ENCODE measurements around the gene PALD1.
A peak's percentile ranks its signal among the peaks of the same experiment; 100 is the strongest.

The PALD1 gene

GRCh38 chr10:70492786-70493659 is 14.5 kb downstream of the PALD1 start:
- Histone ChIP-seq H3K79me2 (ENCODE audit: control insufficient read depth, low read length) (peaks cover 91% of the 10 kb centered on the region), H3K27me3 (ENCODE audit: control insufficient read depth, low read length) (no peaks in the 10 kb centered on the region), H3K4me2 (ENCODE audit: low read length) (peak overlapping the region; percentile 93), H3K4me1 (ENCODE audit: control insufficient read depth, low read length) (peaks cover 99% of the 10 kb centered on the region), H3F3A (ENCODE audit: control insufficient read depth, insufficient read depth) (peaks cover 35% of the 10 kb centered on the region), H3K27ac (ENCODE audit: low read depth, low read length) (peak overlapping the region; percentile 95), H3K9me3 (ENCODE audit: control insufficient read depth, insufficient read depth, low read length) (no peaks in the 10 kb centered on the region), H3K9me2 (replicated peaks; ENCODE audit: control insufficient read depth, low read length) (no peaks in the 10 kb centered on the region), H4K20me1 (ENCODE audit: control insufficient read depth, insufficient read depth, low read depth, low read length) (no peaks in the 10 kb centered on the region), H3K36me3 (ENCODE audit: control insufficient read depth, low read length) (peaks cover 42% of the 10 kb centered on the region), H3K4me3 (ENCODE audit: low read length) (peak overlapping the region; percentile 75)
- TF ChIP-seq EZH2phosphoT487 (IDR thresholded peaks at IDR 0.05; ENCODE audit: borderline replicate concordance, low read length), result no peak
- TF ChIP-seq, protein P1, sequence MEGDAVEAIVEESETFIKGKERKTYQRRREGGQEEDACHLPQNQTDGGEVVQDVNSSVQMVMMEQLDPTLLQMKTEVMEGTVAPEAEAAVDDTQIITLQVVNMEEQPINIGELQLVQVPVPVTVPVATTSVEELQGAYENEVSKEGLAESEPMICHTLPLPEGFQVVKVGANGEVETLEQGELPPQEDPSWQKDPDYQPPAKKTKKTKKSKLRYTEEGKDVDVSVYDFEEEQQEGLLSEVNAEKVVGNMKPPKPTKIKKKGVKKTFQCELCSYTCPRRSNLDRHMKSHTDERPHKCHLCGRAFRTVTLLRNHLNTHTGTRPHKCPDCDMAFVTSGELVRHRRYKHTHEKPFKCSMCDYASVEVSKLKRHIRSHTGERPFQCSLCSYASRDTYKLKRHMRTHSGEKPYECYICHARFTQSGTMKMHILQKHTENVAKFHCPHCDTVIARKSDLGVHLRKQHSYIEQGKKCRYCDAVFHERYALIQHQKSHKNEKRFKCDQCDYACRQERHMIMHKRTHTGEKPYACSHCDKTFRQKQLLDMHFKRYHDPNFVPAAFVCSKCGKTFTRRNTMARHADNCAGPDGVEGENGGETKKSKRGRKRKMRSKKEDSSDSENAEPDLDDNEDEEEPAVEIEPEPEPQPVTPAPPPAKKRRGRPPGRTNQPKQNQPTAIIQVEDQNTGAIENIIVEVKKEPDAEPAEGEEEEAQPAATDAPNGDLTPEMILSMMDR (IDR thresholded peaks at IDR 0.05; ENCODE audit: low read depth, low read length, poor library complexity, severe bottlenecking), result peak; percentile 25

- H3K79me2 ChIP-seq (ENCODE audit: control insufficient read depth, low read length), result peaks cover 91% of the 10 kb centered on the region
These were observed 15.2 kb downstream of the PALD1 start for GRCh38 chr10:70493660-70494234.

DNA sequence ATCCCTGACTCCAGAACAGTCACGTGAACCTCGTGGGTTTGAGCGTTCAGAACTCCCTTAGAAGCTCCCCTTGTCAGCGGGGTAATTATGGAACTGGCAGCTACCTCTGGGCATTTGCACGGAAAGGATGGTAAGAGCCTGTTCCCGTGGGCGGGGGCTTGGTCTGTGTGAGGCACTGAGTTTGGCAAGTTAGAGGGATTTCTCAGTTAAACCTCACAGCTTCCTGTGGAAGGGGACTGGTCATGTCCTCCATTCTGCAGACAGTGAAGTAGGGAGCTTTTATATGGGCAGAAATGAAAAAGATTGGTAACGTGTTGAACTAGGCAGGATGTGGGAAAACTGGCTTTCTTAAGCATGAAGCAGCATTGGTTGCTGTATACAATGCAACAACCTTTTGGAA is 16.0 kb downstream of the PALD1 start:
- Histone ChIP-seq H3K9me2 (replicated peaks; ENCODE audit: control insufficient read depth, low read length) (no peaks in the 10 kb centered on the region), H3F3A (ENCODE audit: control insufficient read depth, insufficient read depth) (peaks cover 31% of the 10 kb centered on the region), H3K4me3 (ENCODE audit: low read length) (peak overlapping the region; percentile 75), H3K79me2 (ENCODE audit: control insufficient read depth, low read length) (peaks cover 91% of the 10 kb centered on the region), H3K27ac (ENCODE audit: low read depth, low read length) (peak overlapping the region; percentile 95), H3K4me1 (ENCODE audit: control insufficient read depth, low read length) (peaks cover 99% of the 10 kb centered on the region), H4K20me1 (ENCODE audit: control insufficient read depth, insufficient read depth, low read depth, low read length) (no peaks in the 10 kb centered on the region), H3K36me3 (ENCODE audit: control insufficient read depth, low read length) (peaks cover 55% of the 10 kb centered on the region), H3K27me3 (ENCODE audit: control insufficient read depth, low read length) (no peaks in the 10 kb centered on the region), H3K4me2 (ENCODE audit: low read length) (peak overlapping the region; percentile 93), H3K9me3 (ENCODE audit: control insufficient read depth, insufficient read depth, low read length) (no peaks in the 10 kb centered on the region)
- no peak for TF ChIP-seq EZH2phosphoT487 (IDR thresholded peaks at IDR 0.05; ENCODE audit: borderline replicate concordance, low read length)
- TF ChIP-seq, protein P1 (IDR thresholded peaks at IDR 0.05; ENCODE audit: low read depth, low read length, poor library complexity, severe bottlenecking), result no peak

More at GRCh38 chr10:70493660-70494234, 15.2 kb downstream of the PALD1 start:
- H3K4me1 ChIP-seq (ENCODE audit: control insufficient read depth, low read length), result peaks cover 99% of the 10 kb centered on the region
- no peak for TF ChIP-seq EZH2phosphoT487 (IDR thresholded peaks at IDR 0.05; ENCODE audit: borderline replicate concordance, low read length)
- TF ChIP-seq, protein P1 (IDR thresholded peaks at IDR 0.05; ENCODE audit: low read depth, low read length, poor library complexity, severe bottlenecking), result no peak
- no peaks in the 10 kb centered on the region for H3K9me3 ChIP-seq (ENCODE audit: control insufficient read depth, insufficient read depth, low read length)
- H3F3A ChIP-seq (ENCODE audit: control insufficient read depth, insufficient read depth), result peaks cover 34% of the 10 kb centered on the region
- peak overlapping the region; percentile 93 for H3K4me2 ChIP-seq (ENCODE audit: low read length)
- no peaks in the 10 kb centered on the region for H3K9me2 ChIP-seq (replicated peaks; ENCODE audit: control insufficient read depth, low read length)
- H4K20me1 ChIP-seq (ENCODE audit: control insufficient read depth, insufficient read depth, low read depth, low read length), result no peaks in the 10 kb centered on the region
- peak overlapping the region; percentile 75 for H3K4me3 ChIP-seq (ENCODE audit: low read length)
- peaks cover 49% of the 10 kb centered on the region for H3K36me3 ChIP-seq (ENCODE audit: control insufficient read depth, low read length)
- H3K27ac ChIP-seq (ENCODE audit: low read depth, low read length), result peak overlapping the region; percentile 95
- no peaks in the 10 kb centered on the region for H3K27me3 ChIP-seq (ENCODE audit: control insufficient read depth, low read length)

Data from DOHH2 (cell line).